HCT116 (cell line): ENCODE measurements around the gene TSC22D3.

Experiments used
- CTCF ChIP-seq, 3 experiments: fragments of 200-600 bp in 1 of 3; sonication (generic) in 1 of 3; IDR thresholded peaks in 2 of 3; conservative IDR thresholded peaks in 1 of 3; 2 replicates each; pipeline ENCODE4 v1.5.1; 2012 to 2017; ENCODE audit warnings: low read depth in 2 of 3, low read length in 2 of 3, antibody characterized with exemption in 1 of 3, borderline replicate concordance in 1 of 3, control low read depth in 1 of 3, mild to moderate bottlenecking in 1 of 3, mixed read lengths in 1 of 3, mixed run types in 1 of 3, moderate library complexity in 1 of 3; ENCODE audit not compliant: insufficient read depth in 1 of 3
- REST ChIP-seq: IDR thresholded peaks from 2 replicates; pipeline ENCODE4 v1.6.1; 2012; ENCODE audit warnings: low read depth
- SP1 ChIP-seq: IDR thresholded peaks from 2 replicates; pipeline ENCODE4 v1.6.1; 2012; ENCODE audit warnings: low read depth

GRCh38 chrX:107724653-107725052 is 50.9 kb downstream of the TSC22D3 start:
- TF ChIP-seq REST (no peak), CTCF (IDR thresholded peaks at IDR 0.05 in 2 of 3, conservative IDR thresholded peaks at IDR 0.05 in 1 of 3; ENCODE audit: borderline replicate concordance in 1 of 3, insufficient read depth in 1 of 3, low read depth in 2 of 3, low read length in 2 of 3) (no peak), SP1 (no peak)
